GM21825 (cell line): ENCODE results near the gene SRRM5.

Experiments
- ATAC-seq: cut with Tn5 transposase; IDR thresholded peaks from one replicate; pipeline ENCODE4 v1.9.1; 2021; ENCODE audit warnings: mild to moderate bottlenecking, moderate library complexity; ENCODE audit not compliant: unreplicated experiment

Gene SRRM5

DNA sequence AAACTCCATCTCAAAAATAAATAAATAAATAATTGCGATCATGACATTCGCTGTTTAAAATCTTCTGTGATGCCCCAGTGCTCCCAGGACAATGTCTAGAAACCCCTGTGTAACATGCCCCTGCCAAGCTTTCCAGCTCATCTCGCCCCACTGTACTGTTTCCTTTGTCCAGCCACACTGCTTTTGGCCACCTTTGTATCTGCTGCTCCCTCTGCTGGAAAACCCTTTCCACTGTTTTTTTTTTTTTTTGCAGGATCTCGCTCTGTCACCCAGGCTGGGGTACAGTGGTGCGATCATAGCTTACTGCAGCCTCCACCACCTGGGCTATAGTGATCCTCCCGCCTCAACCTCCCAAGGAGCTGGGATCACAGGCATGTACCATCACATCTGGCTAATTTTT lies 50.6 kb downstream of the SRRM5 start:
- no peak for ATAC-seq

DNA sequence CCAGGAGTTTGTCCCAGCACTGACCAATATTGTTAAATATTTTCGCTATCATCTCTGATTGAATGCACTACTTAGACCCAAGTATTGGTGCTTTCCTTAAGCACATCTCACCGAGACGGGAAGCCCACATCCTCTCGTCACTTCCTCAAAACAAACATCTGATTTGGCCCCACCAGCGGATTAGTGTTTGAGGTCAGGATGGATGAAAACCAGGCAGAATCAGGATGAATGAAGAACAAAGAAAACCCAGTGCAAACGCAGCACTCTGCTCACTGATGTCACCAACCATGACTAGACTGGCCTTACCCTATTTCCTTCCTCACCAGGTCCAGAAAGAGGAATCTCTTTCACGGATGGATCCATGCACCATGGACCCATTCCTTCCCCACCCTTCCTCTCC lies 52.1 kb downstream of the SRRM5 start:
- no peak for ATAC-seq
